ENCODE results near the gene NTRK2. TPM values are rescaled to one million over a fixed set of nuclear protein-coding genes. Genes with fewer than 3 reads are reported as not detected.

The NTRK2 gene
- total and polyA plus RNA-seq, 12 donors: 0.43 to 5.6 (median 2.1) TPM

- no peak overlapping the region for H3K27ac ChIP-seq
- no peak overlapping the region for H3K4me3 ChIP-seq
- no peak for DNase-seq
- intact Hi-C loops (cut with DNase I): no loop called here
- H3K27me3 ChIP-seq: no peaks in the 10 kb centered on the region
- WGBS, 4 donors: 79 to 91% (median 84%) methylated on average over 4 of the region's 4 CpGs
- H3K36me3 ChIP-seq (replicated peaks in 1 of 2): no peaks in the 10 kb centered on the region
- TF ChIP-seq CTCF (IDR thresholded peaks at IDR 0.05) (no peak), POLR2A (IDR thresholded peaks at IDR 0.05) (no peak)
- no peaks in the 10 kb centered on the region for H3K4me1 ChIP-seq (replicated peaks in 1 of 2)
- no peaks in the 10 kb centered on the region for H3K9me3 ChIP-seq (replicated peaks in 1 of 3)
Measured at GRCh38 chr9:84807870-84808390, 138.4 kb downstream of the NTRK2 start.

GRCh38 chr9:84808416-84808815 is 138.9 kb downstream of the NTRK2 start:
- intact Hi-C loops (cut with DNase I): no loop called here
- H3K4me3 ChIP-seq: no peak overlapping the region
- DNase-seq: no peak
- TF ChIP-seq POLR2A (IDR thresholded peaks at IDR 0.05): no peak
- no peak for TF ChIP-seq CTCF (IDR thresholded peaks at IDR 0.05)
- H3K9me3 ChIP-seq (replicated peaks in 1 of 3): no peaks in the 10 kb centered on the region
- H3K4me1 ChIP-seq (replicated peaks in 1 of 2): no peaks in the 10 kb centered on the region
- H3K27me3 ChIP-seq: no peaks in the 10 kb centered on the region
- no peak overlapping the region for H3K27ac ChIP-seq
- H3K36me3 ChIP-seq (replicated peaks in 1 of 2): no peaks in the 10 kb centered on the region

- no peaks in the 10 kb centered on the region for H3K36me3 ChIP-seq (replicated peaks in 1 of 2)
- intact Hi-C loops (cut with DNase I): no loop called here
- DNase-seq: no peak
- no peaks in the 10 kb centered on the region for H3K27me3 ChIP-seq
- WGBS, 4 donors: 53 to 68% (median 67%) methylated on average over 4 of the region's 4 CpGs
- no peaks in the 10 kb centered on the region for H3K9me3 ChIP-seq (replicated peaks in 1 of 3)
- H3K27ac ChIP-seq: no peak overlapping the region
- no peak for TF ChIP-seq CTCF (IDR thresholded peaks at IDR 0.05)
- TF ChIP-seq POLR2A (IDR thresholded peaks at IDR 0.05): no peak
- no peaks in the 10 kb centered on the region for H3K4me1 ChIP-seq (replicated peaks in 1 of 2)
- no peak overlapping the region for H3K4me3 ChIP-seq
Measured at GRCh38 chr9:84811072-84811750, 141.7 kb downstream of the NTRK2 start.

- no peaks in the 10 kb centered on the region for H3K27me3 ChIP-seq
- H3K4me3 ChIP-seq: no peak overlapping the region
- DNase-seq: no peak
- H3K4me1 ChIP-seq (replicated peaks in 1 of 2): no peaks in the 10 kb centered on the region
- no peak for TF ChIP-seq CTCF (IDR thresholded peaks at IDR 0.05)
- TF ChIP-seq POLR2A (IDR thresholded peaks at IDR 0.05): no peak
- intact Hi-C loops (cut with DNase I): no loop called here
- H3K27ac ChIP-seq: no peak overlapping the region
- no peaks in the 10 kb centered on the region for H3K9me3 ChIP-seq (replicated peaks in 1 of 3)
- WGBS, 4 donors: 60 to 85% (median 72%) methylated on average over 1 of the region's 1 CpG
- H3K36me3 ChIP-seq (replicated peaks in 1 of 2): no peaks in the 10 kb centered on the region
Measured at GRCh38 chr9:84811751-84812074, 142.2 kb downstream of the NTRK2 start.
